NCI-H82 (cell line): ENCODE data around the gene HERC3.
A peak's percentile ranks its signal among the peaks of the same experiment; 100 is the strongest.

Experiments used
- DNase-seq: peaks from one replicate; lab custom pipeline; 2025; lab: John Stamatoyannopoulos, UW

HERC3 gene

DNA sequence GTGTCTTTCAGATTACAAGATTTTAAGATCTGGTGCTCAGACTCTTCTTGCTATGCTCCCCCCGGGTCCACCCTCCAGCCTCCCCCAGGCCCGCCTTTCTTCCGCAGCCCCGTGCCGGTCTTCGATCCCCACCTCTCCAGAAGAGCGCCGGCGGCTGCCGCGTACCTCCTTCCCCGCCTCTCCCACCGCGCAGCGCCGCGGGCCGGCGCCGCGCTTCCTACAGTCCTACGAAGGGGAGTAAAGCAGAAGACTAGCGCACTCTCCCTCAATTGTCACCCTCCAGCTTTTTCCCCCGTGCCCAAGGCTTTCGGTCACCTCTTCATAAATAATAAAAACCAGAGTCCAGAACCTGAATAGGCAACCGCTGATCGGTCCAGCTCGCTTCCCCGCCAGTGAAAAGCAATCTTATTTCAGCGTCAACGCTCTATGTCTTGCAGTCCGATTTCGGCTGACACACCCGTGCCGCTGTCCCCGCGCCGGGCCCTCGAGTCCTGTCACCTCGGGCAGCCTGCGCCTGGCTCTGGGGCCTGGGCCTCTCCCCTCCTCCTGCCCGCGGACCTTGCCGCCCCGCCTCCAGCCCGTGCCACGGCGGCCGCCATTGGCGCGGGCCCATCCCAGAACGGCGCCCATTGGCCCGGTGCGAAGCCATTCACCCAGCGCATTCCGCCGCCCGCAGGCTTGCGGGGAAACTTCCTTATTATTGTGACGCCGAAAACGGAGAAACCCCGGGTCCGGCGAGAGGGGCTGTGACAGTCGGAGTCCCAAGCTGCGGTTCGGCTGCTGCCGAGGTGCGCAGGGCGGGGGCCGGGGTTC lies at the start of gene HERC3:
Gene HERC3, plus strand, starts transcription at position 694 of the 813 bp plus-strand sequence. CDS start 13,344 bp downstream, outside the sequence.
- DNase-seq, result peak; percentile 88

DNA sequence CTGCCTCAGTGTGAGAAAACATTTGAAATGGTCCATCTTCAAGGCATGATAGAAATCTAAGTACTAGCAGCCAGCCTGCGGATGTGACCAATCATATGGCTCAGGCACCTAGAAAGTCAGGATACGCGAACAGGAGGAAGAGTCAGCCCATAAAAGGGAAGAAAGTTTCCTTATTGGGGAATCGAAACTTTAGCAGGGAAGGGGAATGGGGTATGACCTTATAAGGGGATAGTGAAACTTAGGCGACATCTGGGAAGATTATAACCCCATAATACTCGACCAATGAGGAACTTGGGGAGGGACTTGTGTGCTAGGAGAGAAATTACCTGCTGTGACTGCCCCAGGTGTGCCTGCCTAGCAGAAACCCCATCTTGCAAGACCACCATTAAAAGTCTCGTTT lies 42.5 kb upstream of the HERC3 start:
- DNase-seq, result no peak

- no peak for DNase-seq
These were observed 24.7 kb upstream of the HERC3 start for GRCh38 chr4:88567591-88567990.

GRCh38 chr4:88570001-88570400 lies 22.3 kb upstream of the HERC3 start:
- no peak for DNase-seq

DNA sequence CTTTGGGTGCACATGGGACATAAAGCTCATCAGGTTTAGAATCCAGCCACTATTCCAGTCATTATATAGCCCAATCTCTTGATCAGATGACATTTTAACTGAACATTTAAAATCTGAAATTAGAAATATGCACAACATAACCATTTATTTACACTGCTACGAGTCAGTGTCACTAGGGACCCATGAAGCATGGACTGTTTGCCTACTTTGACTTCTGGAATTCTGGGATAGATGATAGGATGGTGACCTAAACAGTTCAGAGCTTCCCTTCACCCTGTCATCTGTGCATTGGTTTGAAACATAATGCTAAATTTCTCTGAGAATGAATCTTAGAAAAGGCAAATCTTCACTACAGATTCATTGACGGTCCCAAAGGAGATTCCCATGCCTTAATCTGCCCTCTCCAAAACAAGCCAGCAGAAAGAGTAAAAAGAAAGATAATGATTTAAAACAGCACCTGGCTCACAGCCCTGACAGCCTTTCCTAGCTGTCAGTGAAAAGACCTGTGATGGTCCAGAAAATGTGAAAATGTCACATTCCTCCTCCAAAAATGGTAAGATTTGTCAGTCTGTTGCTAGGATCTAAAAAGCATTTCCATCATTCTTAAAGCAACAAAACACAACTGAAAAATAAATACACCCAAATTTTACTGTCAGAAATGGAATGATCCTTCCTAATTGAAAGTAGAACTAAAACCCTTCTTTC lies 18.9 kb upstream of the HERC3 start:
- DNase-seq, result no peak

GRCh38 chr4:88573995-88574394 lies 18.3 kb upstream of the HERC3 start:
- peak; percentile 22 for DNase-seq

DNA sequence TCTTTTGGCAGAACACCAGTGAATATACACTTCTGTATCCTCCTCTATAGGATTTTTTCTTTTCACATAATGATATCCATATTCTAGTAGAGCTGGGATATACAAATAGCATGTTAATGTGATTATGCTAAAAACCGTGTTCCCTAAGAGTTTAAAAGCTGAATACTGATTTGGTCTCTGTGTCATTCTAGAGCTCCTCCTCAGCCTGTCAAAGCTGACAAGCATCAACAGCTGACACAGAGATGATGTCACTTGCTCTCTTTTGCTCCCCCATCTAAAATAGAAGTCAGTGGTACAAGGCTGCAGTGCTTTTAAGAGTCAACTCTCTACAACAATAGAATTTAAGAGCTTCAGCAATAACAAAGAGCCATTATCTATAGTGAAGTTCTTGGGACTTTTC lies 17.1 kb upstream of the HERC3 start:
- no peak for DNase-seq

- DNase-seq, result no peak
These were observed 9.8 kb upstream of the HERC3 start for GRCh38 chr4:88582493-88582892.

DNA sequence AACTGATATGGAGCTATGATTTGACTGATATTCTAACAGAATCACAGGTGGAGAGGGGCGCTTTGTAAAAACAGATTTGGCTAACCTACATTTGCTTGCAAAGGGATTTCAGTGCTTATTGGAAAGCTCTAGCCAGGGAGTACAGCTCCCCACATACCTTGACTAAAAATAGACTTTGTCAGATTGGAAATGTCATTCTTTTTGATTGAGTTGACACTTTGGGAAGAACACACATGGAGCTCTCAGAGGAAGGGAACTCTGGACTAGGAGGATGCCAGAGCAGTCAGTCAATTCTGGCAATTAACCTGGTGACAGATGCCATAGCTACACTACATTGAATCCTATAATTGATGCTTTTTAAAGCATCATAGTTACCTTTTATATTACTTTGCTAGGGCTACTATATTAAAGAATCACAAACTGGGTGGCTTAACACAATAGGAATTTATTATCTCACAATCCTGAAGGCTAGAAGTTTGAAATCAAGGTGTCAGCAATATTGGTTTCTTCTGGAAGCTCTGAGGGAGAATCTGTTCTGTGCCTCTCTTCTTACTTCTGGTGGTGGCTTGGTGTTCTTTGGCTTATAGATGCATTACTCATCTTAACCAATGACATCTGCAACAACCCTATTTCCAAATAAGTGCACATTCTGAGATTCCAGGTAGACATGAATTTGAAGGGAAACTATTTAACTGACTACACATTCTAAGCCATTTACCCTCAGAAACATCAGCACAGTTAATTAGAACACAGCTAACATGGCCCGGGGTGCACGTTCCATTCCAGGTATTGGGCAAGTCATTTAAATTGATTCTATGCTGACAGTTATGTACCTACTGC lies 8.4 kb upstream of the HERC3 start:
- peak; percentile 31 for DNase-seq

DNA sequence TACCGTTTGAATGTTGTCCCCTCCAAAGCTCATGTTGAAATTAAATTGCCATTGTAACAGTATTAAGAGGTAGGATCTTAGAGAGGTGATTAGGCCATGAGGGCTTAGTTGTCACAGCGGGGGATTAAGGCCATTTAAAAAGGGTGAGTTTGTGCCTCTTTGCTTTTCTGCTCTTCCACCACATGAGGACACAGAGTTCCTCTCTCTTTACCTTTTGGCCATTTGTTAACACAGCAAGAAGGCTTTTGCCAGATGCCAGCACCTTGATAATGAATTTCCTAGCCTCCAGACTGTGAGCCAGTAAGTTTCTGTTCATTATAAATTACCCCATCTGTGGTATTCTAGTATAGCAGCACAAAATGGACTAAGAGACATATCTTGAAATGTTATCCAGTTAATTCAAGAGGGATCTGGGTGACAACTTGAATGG lies 7.8 kb upstream of the HERC3 start:
- peak; percentile 88 for DNase-seq

GRCh38 chr4:88585917-88586316 lies 6.4 kb upstream of the HERC3 start:
- DNase-seq, result no peak

- no peak for DNase-seq
These were observed 5.0 kb upstream of the HERC3 start for GRCh38 chr4:88587306-88587705.

- DNase-seq, result peak; percentile 70
These were observed 544 bp downstream of the HERC3 start for GRCh38 chr4:88592600-88593448.

DNA sequence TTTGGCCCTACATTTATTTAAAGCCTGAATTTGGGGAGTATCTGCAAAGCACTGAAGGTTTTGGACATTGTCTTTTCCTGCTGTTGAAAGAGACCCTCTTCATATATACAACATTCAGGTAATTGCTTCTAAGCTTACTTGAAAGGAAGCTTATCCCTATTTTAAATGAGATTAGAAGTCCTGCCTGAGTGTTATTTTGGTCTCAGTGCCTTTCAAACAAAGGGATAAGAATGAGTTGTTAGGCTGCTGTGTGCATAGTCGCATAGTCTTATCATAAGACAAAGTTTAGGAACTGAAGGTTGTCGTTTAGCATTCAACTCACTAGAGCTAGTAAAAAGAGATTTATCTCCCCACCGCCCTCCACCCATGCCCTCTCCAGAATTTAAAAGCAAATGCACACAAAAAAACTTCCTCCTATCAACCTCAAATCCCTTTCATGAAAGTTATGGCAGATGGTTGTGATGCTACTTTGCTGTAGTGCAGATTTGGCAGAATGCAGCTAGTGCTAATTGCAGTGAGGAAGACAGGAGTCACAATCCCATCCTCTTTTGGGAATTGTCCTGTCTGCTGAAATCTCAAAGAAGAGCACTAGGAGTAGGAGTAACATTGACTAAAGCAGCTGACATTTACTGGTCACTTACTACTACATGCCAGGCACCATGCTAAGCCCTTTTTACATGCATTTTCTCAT lies 5.8 kb downstream of the HERC3 start:
- peak; percentile 87 for DNase-seq

DNA sequence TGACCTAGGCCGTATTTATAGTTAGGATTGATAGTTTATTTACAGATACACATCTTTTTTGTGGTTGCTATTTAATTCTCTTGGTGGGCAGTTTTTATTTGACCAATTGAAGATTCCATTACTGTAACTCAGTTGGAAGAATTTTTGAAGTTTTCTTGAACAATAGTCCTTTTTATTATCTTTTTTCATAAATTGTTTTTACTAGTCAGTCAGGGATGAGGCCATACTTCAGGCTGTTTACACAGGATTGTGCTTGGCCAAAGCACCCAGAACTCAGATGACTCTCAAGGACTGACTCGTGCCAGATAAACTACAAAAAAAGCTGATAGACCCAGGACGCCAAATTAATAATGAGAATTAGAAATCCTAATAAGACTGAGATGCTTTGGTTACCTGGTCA lies 7.0 kb downstream of the HERC3 start:
- no peak for DNase-seq

- DNase-seq, result no peak
These were observed 7.4 kb downstream of the HERC3 start for GRCh38 chr4:88599714-88600113.

GRCh38 chr4:88600176-88600838 lies 8.0 kb downstream of the HERC3 start:
- DNase-seq, result no peak

DNA sequence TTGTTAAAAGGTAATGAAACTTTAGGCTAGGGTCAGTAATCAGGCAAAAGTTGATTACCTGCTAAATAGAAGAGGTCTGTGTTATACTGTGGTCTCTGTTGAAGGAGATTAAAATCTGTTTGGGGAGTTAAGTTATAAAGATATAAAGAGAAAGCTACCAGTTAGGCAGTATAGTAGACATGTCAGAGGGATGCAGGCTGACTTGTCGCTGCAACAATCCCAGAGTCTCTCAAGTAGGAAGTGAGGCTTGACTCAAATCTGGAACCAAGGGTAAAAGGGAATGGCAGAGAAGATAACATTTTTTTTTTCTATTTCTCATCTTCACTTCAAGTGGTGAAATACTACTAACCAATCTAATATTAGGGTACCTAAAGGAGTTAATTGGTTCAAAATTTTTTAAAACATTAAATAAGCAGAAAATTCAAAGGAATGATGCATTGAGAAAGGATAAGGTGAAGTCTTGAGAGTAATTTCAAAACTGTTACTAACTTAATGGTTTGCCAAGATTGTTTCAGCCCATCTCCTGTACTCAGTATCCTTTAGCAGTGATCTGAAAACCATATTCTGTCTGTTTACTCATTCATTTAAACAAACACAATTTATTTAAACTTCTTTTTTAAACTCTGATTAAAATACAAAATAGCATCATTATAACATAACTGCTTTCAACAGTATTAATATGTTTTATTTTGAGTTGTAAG lies 12.8 kb downstream of the HERC3 start:
- no peak for DNase-seq

- no peak for DNase-seq
These were observed 13.5 kb downstream of the HERC3 start for GRCh38 chr4:88605736-88606135.

- DNase-seq, result no peak
These were observed 14.6 kb downstream of the HERC3 start for GRCh38 chr4:88606832-88607231.
